WERI-Rb-1 (cell line): Measurements from ENCODE around the gene ISCA2.
"Not testable (repeated sequence)": the region's sequence is repeated elsewhere in the genome, so short reads cannot be mapped to it uniquely, and the experiment has no call there.

Experiments
- DNase-seq: peaks from one replicate; pipeline ENCODE4 v3.0.0-alpha.2; 2020
- H3K27ac ChIP-seq: fragments of 250-450 bp; sonication (Bioruptor Pico); 2 replicates; pipeline ENCODE4 v1.5.1; 2020; ENCODE audit warnings: mild to moderate bottlenecking, moderate library complexity
- H3K27me3 ChIP-seq: fragments of 250-450 bp; sonication (Bioruptor Pico); 2 replicates; pipeline ENCODE4 v1.5.1; 2021; ENCODE audit warnings: mild to moderate bottlenecking, low read depth, moderate library complexity; ENCODE audit not compliant: insufficient read depth, severe bottlenecking
- H3K36me3 ChIP-seq: fragments of 250-450 bp; sonication (Bioruptor Pico); 2 replicates; pipeline ENCODE4 v1.5.1; 2020; ENCODE audit warnings: mild to moderate bottlenecking, moderate library complexity
- H3K4me3 ChIP-seq: 2 replicates; pipeline ENCODE4 v1.5.1; 2011; ENCODE audit warnings: low read depth, mild to moderate bottlenecking, control low read depth, low read length
- H3K9me3 ChIP-seq: fragments of 250-450 bp; sonication (Bioruptor Pico); 2 replicates; pipeline ENCODE4 v1.5.1; 2021; ENCODE audit warnings: mild to moderate bottlenecking, moderate library complexity; ENCODE audit not compliant: severe bottlenecking
- CTCF ChIP-seq: IDR thresholded peaks from 2 replicates; pipeline ENCODE4 v1.5.1; 2011; ENCODE audit warnings: low read depth, mild to moderate bottlenecking, control low read depth, inconsistent platforms, low read length

The ISCA2 gene

GRCh38 chr14:74535756-74536325 lies 42.3 kb downstream of the ISCA2 start:
- DNase-seq: no peak
- H3K36me3 ChIP-seq: no peaks in the 10 kb centered on the region
- no peak for TF ChIP-seq CTCF
- H3K9me3 ChIP-seq: no peaks in the 10 kb centered on the region
- no peaks in the 10 kb centered on the region for H3K27me3 ChIP-seq
- no peak overlapping the region for H3K27ac ChIP-seq
- H3K4me3 ChIP-seq: no peak overlapping the region

- not testable (repeated sequence) for H3K27me3 ChIP-seq, DNase-seq, H3K27ac ChIP-seq, H3K9me3 ChIP-seq, H3K36me3 ChIP-seq, H3K4me3 ChIP-seq
These were observed 42.8 kb downstream of the ISCA2 start for GRCh38 chr14:74536336-74536735.

GRCh38 chr14:74538411-74539391 lies 45.1 kb downstream of the ISCA2 start:
- no peak for DNase-seq
- no peak overlapping the region for H3K27ac ChIP-seq
- TF ChIP-seq CTCF: no peak
- no peaks in the 10 kb centered on the region for H3K36me3 ChIP-seq
- no peaks in the 10 kb centered on the region for H3K9me3 ChIP-seq
- no peak overlapping the region for H3K4me3 ChIP-seq
- H3K27me3 ChIP-seq: no peaks in the 10 kb centered on the region

GRCh38 chr14:74539503-74539902 lies 45.9 kb downstream of the ISCA2 start:
- no peak for TF ChIP-seq CTCF
- DNase-seq: no peak
- Histone ChIP-seq H3K36me3 (no peaks in the 10 kb centered on the region), H3K9me3 (no peaks in the 10 kb centered on the region), H3K27me3 (no peaks in the 10 kb centered on the region), H3K27ac (no peak overlapping the region), H3K4me3 (no peak overlapping the region)

GRCh38 chr14:74541225-74541624 lies 47.7 kb downstream of the ISCA2 start:
- H3K27me3 ChIP-seq: no peaks in the 10 kb centered on the region
- no peak for DNase-seq
- H3K9me3 ChIP-seq: no peaks in the 10 kb centered on the region
- TF ChIP-seq CTCF: no peak
- H3K27ac ChIP-seq: no peak overlapping the region
- no peak overlapping the region for H3K4me3 ChIP-seq
- H3K36me3 ChIP-seq: no peaks in the 10 kb centered on the region

GRCh38 chr14:74542056-74542685 lies 48.6 kb downstream of the ISCA2 start:
- H3K27ac ChIP-seq: no peak overlapping the region
- H3K4me3 ChIP-seq: no peak overlapping the region
- no peaks in the 10 kb centered on the region for H3K9me3 ChIP-seq
- no peaks in the 10 kb centered on the region for H3K36me3 ChIP-seq
- no peak for TF ChIP-seq CTCF
- DNase-seq: no peak
- no peaks in the 10 kb centered on the region for H3K27me3 ChIP-seq
